Anterior cingulate cortex (tissue), 58 donors: ENCODE results near the gene WDR64.
"Not testable (repeated sequence)": the region's sequence is repeated elsewhere in the genome, so short reads cannot be mapped to it uniquely, and the experiment has no call there.

ENCODE experiments used
- DNase-seq, 58 donors: peaks; one replicate each; lab custom pipeline; 2025; lab: John Stamatoyannopoulos, UW

The WDR64 gene

DNA sequence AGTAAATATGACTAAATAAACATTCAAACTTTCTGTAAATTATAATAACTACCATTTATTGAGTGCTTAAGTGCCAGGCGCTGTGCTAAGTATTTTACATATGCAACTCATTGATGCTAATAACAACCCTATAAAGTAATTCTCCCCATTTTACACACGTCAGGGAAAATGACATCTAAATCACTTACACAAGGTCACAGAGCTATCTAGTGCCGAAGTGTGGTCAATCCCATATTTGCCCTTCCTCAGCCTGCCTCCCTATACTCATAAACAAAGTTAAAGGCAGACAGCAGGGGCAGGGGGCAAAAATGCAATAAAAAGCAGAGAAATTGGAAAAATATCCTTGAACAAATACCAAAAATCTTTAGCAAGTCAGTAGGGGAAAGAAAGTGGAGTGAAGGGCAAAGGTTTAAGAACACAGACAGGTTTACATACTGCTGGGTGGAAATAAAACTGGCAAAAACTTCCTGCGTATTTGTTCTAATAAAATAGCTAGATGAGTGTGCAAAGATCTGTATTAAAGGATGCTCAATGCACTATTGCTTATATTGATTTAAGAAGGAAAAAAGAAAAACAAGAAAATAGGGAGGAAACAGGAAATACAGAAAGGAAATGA is 72.8 kb downstream of the WDR64 start:
- DNase-seq: no peak

DNA sequence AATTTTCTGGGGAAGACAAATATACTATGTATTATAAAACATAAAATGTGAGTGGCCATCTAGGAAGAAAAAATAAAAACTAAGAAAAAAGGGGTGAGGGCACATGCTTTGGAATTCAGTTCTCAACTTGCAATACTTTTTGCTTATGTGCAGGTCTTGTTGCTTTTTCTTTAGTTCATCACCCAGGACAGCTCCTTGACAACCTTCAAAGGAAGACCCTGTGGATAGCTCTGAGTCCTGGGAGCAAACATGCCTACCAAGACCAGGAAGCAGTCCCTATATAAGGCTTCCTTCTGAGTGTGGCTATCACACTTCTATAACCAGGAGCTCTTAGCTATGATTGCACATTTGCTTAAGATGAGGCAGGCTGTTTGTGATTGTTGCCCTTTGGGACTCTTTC is 78.0 kb downstream of the WDR64 start:
- no peak for DNase-seq

DNA sequence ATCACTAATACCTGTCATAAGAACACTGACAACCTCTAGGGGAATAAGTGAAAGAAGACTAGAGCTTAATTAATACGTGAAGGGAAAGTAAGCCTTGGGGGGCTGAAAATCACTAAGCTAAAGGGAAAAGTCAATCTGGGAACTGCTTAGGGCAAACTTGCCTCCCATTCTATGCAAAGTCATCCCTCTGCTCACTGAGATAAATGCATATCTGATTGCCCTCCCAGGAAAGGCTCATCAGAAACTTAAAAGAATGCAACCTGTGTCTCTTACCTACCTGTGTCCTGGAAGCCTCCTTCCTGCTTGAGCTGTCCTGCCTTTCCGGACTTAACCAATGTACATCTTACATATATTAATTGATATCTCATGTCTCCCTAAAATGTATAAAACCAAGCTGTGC is 81.8 kb downstream of the WDR64 start:
- no peak for DNase-seq

DNA sequence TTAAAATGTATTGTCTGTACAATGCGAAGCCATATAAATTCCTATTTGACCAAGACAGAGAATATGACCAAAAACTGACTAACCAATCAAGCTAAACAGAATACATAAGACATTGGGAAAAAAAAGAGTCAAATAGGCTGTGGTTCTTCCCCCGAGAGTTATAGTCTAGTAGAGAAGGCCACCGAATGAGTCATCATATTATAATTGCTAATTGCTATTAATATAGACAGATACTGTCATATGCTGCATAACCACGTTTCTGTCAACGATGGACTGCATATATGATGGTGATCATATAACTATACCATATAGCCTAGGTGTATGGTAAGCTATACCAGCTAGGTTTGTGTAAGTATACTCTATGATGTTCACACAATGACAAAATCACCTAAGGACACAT is 82.5 kb downstream of the WDR64 start:
- DNase-seq: no peak

DNA sequence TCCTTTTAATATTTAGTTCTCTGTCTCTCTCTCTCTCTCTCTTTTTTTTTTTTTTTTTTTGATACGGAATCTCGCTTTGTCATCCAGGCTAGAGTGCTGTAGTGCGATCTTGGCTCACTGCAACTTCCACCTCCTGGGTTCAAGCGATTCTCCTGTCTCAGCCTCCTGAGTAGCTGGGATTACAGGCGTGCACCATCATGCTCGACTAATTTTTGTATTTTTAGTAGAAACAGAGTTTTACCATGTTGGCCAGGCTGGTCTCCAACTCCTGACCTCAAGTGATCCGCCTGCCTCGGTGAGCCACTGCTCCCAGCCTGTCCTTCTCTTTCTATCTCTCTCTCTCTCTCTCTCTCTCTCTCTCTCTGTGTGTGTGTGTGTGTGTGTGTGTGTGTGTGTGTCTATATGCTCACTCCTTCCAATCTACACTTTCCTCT is 83.4 kb downstream of the WDR64 start:
- DNase-seq: not testable (repeated sequence)

DNA sequence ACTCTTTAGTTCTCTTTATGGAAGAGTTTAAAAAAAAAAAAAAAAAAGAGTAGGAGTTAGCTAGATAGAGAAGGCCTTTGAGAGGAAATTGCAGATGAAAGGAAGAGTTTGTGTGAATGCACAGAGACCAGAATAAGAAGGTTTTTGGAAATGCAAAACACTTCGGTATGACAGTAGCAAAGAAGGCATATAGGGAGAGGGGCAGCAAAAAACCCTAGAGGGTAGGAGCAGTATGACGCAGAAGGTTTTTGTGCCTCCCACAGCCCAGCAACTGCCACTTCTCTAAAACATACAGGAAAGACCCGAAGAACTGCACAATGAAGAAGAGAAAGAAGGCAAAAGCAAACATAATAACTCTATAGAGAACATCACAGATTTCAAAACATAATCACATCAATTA is 84.3 kb downstream of the WDR64 start:
- DNase-seq: no peak

DNA sequence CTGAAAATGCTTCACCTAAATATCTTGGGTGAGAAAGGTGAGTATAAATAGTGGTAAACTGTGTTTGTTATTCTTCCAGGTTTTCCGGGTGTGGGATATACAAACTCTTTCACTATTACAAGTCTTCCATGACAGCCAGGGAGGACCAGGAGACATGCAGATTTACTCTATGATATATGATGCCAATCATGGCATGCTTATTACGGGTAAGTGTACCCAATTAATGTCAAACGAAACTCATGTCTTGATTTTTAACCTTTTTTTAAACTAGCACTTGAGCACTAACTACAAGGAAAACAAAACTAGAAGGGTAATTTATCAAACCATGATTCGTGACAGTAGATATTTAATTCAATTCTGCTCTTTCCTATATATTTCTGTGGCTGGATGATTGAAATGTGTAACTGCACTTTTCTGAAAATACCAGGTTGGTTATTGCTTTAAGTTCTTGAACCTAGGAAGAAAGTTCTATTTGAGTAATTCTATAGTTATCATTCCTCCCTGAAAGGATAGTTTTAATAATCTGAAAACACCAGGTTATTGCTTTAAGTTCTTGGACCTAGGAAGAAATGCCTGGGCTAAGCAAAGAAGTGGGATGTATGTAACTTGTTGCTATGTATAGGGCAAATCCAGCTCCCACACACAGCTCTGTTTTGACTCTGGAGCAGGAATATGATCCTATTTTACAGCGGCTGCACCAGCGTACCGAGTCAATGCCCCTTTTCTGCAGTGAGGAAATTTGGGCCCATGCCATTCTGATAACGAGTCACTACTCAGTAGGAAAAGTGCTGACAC is 86.4 kb downstream of the WDR64 start:
- DNase-seq: no peak

DNA sequence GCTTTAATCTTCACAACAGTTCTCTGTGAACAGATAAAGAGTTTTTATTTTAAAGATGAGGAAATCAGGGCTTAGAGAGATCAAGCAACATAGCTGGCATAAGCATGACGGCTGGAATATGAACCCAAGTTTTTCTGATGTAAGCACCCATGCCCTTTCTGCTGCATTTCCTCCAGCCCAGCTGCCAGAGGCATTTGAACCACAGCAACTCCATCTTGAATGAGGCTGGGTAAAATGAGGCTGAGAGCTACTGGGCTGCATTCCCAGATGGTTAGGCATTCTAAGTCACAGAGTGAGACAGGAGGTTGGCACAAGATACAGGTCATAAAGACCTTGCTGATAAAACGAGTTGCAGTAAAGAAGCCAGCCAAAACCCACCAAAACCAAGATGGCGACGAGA is 90.0 kb downstream of the WDR64 start:
- DNase-seq: no peak

DNA sequence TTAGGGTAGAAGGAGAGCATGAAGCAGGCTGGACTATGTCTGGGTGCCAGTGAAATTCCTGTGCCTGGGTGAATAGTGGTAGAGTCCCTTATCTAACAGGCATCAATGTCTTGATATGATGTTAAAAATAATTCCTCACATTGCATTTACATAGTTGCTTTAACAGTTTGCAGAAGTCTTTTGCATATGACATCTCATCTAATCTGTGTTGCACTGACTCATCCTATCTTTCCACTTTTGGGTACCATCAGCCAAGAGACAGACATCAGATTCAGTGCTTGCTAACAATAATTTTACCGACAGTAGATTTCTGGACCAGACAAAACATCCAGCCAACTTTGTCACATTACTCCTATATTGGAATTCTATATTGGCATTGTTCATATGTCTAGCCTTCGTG is 92.5 kb downstream of the WDR64 start:
- peak in 2 of 58 donors; percentile 7 to 17 for DNase-seq

DNA sequence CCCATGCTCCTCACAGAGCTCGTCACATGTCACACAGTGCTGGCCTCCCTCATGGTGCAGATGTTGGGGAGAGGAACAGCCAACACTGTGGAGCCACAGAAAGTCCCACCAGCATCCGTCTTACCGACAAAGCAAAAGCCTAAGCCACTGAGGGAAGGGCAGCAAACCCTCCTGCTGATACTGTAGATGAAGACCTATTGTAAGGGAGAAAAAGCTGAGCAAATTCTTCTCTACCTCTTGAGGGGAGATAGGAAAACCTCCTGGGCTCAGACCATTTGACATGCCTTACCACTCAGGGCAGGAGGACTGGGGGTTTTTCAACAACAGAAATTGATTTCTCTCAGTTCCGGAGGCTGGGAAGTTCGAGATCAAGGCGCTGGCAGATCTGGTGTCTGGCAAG is 95.9 kb downstream of the WDR64 start:
- DNase-seq: no peak

DNA sequence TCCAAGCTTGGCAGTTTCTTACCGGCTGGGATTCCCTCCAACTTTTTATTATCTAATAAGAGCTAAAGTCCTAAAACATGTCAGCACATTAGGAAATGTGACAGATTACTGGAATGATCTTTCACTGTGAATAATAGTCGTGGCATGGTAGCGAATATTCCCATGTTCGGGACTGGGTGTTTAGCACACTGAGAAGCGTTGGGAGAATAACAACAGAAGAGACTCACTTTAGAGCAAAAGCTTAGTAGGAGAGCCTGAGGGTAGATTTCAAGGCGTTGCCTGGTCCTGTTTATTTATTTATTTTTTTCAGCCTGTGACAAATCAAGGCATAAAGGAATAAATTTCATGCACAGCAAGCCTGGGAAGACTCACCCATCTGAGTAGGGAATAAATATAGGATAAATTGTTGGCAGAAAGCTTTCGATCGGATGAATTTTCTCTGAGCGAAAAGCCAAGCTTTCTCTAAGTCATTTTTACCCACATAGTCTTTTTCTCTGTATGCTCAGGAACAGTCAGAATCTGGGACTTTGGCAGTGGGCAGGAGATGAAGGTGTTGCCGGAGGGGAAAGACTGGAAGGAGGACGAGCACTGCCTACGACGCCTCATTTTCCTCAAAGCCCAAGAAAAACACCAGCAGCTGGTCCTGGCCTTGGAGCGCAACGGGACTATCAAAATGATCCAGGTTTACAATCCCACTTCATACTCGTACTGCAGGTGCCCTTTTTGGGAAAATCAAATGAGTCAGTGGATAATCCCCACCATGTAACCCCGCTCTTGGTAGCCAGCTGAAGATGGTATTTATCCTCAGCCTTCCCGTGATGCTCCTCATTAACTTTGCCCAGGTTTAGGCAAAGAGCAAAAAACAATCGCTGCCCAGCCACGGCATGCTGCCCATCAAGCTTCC is 97.2 kb downstream of the WDR64 start:
- peak in 13 of 58 donors; percentile 4 to 62 (median 24) for DNase-seq

DNA sequence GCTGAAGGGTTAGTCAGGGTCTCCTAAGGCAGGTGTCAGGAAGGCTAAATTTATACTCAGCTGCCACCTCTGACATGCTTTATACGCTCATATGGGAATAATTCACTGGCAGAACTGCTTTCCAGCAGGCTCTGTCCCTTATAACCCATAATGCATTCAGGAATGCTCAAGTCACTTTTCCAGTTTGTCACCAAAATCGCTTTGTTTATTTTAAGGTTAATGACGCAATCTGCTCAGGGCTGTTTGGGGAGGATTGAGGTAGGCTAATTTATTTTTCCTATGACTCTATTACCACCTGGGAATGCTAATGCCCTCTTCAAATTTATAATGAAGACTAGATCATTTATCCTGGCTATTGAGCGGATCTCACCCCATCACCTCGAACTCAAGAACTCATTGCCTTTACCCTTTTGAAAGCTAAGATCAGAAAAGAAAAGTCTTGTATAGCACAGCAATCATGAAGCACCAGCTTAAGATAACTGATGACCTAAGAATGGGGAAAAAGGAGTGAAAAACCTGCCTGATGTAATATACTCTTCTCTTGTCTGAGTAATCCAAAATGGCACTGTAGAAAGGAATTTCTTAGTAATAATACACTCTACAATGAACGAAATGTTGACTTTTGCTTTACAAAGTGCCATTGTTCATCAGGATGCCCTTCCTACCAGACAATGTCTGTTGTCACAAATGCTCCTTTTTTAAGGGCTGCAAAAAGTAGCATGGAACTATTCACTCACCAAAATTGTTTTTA is 98.0 kb downstream of the WDR64 start:
- DNase-seq: no peak

DNA sequence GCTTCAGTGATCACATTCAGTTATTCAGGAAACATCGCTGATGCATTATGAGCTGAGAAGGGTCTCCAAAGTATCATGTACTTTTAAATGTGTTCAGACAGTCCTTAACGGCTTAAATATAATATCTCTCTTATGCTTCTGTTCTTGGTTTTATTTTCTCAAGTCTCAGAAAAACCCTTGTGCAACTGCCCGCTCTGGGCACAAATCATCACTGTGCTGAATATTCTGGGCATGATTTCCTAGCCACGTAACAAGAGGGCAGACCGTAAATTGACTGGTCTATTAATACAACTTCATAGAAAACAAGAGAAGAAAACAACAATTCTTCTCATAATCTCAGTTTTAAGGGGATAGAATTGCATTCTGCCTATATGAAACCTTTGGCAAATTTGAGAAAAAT is 99.4 kb downstream of the WDR64 start:
- no peak for DNase-seq

DNA sequence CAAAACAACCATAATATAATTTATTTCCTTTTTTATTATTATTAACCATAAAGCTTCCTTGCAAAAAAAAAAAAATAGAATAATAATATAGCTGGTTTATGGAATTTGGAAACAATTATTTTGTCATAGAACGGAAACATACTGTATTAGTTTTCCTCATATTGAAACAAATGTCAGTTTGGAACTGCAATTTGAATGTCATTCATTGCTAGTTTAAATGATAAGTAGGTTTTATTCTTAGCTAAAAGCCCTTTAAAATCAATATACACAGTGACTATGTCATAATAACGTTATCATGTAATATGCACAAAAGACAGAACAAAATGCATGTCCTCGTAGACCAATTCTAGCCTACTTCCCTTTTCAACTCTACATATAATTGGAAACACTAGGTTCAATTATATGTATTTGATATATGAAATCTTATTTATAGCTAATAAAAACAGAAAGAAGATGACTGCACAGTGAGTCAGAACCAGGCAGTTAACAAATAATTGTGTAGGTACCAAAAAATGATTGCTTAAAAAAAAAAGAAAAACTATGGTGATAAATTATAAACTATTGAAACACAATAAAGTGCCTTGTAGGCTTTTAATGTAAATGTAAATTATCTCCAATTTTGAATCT is 110.7 kb downstream of the WDR64 start:
- DNase-seq: no peak

DNA sequence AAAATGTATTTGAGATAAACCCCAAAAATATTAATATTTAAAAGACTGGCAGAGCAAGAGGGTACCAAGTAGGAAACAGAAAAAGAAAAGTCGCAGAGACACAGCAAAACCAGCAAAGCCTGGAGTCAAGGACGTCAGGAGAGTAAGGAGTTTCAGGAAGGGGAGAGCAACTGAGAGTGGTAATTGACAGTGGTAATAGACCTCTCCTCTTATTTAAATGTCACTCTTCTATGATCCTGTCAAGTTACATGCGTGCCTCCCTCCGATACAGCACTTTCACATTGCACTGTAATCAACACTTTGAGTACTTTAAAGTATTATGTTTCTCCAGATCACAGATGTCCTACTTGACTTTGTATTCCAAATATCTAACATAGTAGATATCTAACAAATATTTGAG is 113.3 kb downstream of the WDR64 start:
- no peak for DNase-seq

DNA sequence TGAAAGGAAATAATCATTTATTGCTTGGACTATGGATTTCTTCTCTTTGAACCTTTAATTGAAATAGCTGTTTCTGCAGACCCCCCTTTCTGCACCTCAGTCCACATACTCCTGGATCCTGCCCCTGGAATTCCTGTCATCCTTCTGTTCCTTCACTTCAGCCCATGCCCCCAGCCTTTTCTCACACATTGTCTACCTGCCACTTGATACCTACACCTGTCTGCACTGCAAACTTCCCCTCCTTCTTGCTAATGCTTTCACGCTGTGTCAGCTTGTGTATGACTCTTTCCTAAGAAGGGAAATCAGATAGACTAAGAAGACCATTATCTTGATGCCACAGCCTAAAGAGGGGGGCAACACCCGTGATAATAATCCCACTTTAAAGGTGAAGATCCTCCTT is 115.7 kb downstream of the WDR64 start:
- DNase-seq: no peak

DNA sequence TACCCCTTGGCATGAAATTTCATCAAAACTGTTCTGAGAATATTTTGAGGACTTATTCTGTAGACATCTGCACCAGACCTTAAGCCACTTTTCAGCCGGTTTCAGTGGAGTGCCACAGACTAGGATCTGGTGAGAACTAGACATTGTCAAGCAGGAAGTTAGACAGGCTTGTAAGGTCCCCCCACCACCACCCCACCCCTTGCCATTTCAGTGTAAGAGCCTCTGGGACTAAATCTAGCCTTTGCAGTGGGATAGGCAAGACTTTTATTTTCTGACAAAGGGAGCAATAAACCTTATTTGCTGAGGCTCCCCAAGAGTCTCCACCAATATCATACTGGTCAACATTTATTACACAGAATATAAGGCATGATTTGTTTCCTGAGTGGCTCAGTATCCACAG is 118.0 kb downstream of the WDR64 start:
- DNase-seq: no peak

DNA sequence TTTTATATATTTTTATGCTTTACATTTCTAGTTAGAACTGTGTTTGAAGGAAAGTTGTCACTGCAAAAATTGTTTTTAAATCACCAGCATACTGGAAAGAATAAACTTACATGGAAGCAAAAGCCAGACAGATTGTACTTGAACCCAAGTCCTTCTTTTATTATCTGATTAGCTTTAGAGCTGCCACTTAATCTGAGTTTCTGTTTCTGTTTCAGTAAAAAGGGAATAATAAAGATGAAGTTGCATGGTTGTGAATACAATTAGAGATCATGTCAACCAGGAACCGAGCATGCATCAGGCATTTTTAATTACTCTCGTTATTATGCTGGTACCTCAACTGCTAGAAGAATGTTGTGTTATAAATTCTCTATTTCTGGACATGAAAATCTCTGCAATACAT is 119.0 kb downstream of the WDR64 start:
- DNase-seq: no peak

DNA sequence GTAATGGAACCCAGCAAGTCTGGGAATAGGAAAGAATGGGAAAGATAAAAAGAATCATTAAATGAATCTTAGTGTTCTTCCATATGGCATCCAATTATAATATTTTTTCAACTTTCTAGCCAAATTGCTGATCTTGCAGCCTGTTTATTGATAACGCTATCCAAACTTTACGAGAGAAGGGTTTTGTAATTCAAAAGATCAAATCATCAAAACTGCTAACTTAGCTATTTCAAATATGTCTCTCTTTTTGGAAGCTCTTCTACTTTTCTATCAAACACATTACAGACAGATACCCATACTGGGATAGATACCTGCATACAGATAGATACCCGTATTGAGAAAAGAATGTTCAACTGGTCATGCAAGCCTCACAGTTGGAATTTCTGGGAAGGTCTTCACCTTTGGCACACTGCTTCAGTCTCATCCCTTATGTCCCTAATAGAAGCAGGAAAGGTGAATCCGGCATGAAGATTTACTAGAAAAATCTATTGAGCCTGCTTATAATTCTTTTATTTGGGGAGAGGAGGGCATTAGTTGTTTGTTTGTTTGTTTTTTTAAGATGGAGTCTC is 120.9 kb downstream of the WDR64 start:
- no peak for DNase-seq

DNA sequence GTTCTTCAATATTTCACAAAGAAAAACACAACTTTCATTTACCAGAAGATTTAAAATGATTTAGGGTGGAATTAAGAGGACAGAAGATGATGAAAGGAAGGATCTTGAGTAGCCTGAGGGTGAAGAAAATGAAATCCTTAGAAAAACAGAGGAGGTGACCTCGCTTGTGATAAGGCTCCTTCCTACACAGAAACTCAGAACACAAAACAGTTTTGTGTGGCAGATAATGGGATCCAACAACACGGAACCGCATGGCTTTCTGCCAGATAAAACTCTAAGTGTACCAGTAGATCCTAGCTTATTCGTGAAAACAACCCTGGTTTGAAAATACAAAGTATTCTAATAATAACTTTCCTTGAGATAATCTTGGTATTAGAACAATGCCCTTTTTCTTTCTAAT is 121.9 kb downstream of the WDR64 start:
- no peak for DNase-seq
